Measurements from ENCODE around the gene MAFF.

MAFF gene

GRCh38 chr22:38246046-38246658 lies 44.4 kb downstream of the MAFF start:
- no peak for DNase-seq (ENCODE audit: low read depth in 2 of 3, low spot score in 2 of 3)

- DNase-seq (ENCODE audit: low read depth in 2 of 3, low spot score in 2 of 3) = no peak
These were observed 44.9 kb downstream of the MAFF start for GRCh38 chr22:38246692-38247091.

- DNase-seq (ENCODE audit: low read depth in 2 of 3, low spot score in 2 of 3) = no peak
These were observed 45.9 kb downstream of the MAFF start for GRCh38 chr22:38247713-38248112.

- DNase-seq (ENCODE audit: low read depth in 2 of 3, low spot score in 2 of 3) = no peak
These were observed 46.5 kb downstream of the MAFF start for GRCh38 chr22:38248280-38248679.

- no peak for DNase-seq (ENCODE audit: low read depth in 2 of 3, low spot score in 2 of 3)
These were observed 47.5 kb downstream of the MAFF start for GRCh38 chr22:38249301-38249700.

- no peak for DNase-seq (ENCODE audit: low read depth in 2 of 3, low spot score in 2 of 3)
These were observed 48.2 kb downstream of the MAFF start for GRCh38 chr22:38249803-38250642.

GRCh38 chr22:38250643-38251340 lies 49.0 kb downstream of the MAFF start:
- DNase-seq (ENCODE audit: low read depth in 2 of 3, low spot score in 2 of 3) = no peak

- no peak for DNase-seq (ENCODE audit: low read depth in 2 of 3, low spot score in 2 of 3)
These were observed 49.5 kb downstream of the MAFF start for GRCh38 chr22:38251341-38251692.

- DNase-seq (ENCODE audit: low read depth in 2 of 3, low spot score in 2 of 3) = no peak
These were observed 53.9 kb downstream of the MAFF start for GRCh38 chr22:38255697-38256096.

GRCh38 chr22:38257181-38257580 lies 55.4 kb downstream of the MAFF start:
- DNase-seq (ENCODE audit: low read depth in 2 of 3, low spot score in 2 of 3) = no peak

GRCh38 chr22:38257650-38258250 lies 56.0 kb downstream of the MAFF start:
- no peak for DNase-seq (ENCODE audit: low read depth in 2 of 3, low spot score in 2 of 3)

- DNase-seq (ENCODE audit: low read depth in 2 of 3, low spot score in 2 of 3) = no peak
These were observed 57.1 kb downstream of the MAFF start for GRCh38 chr22:38258895-38259294.

- no peak for DNase-seq (ENCODE audit: low read depth in 2 of 3, low spot score in 2 of 3)
These were observed 57.6 kb downstream of the MAFF start for GRCh38 chr22:38259370-38259769.

- no peak for DNase-seq (ENCODE audit: low read depth in 2 of 3, low spot score in 2 of 3)
These were observed 59.2 kb downstream of the MAFF start for GRCh38 chr22:38260761-38261681.

GRCh38 chr22:38262051-38262795 lies 60.4 kb downstream of the MAFF start:
- DNase-seq (ENCODE audit: low read depth in 2 of 3, low spot score in 2 of 3) = no peak

GRCh38 chr22:38264322-38264843 lies 62.6 kb downstream of the MAFF start:
- no peak for DNase-seq (ENCODE audit: low read depth in 2 of 3, low spot score in 2 of 3)

Measured in activated CD8-positive, alpha-beta memory T cell treated with anti-CD3 and anti-CD28 coated beads for 48 hours (primary cell).